Measurements from ENCODE around the gene KDM4B. TPM values are rescaled to one million over a fixed set of nuclear protein-coding genes. Genes with fewer than 3 reads are reported as not detected.

KDM4B gene
- total RNA-seq, 6 experiments from 2014 or later: 17.0 to 27.2 (median 20.3) TPM

GRCh38 chr19:5057860-5058259 lies 88.9 kb downstream of the KDM4B start:
- peaks cover 5% of the 10 kb centered on the region; the same call in 1 of the 2 replicates for H3K27me3 Mint-ChIP-seq (ENCODE audit: insufficient read depth)
- no peak overlapping the region; the same call in 1 of the 2 replicates for H3K27ac Mint-ChIP-seq
- no peak for TF ChIP-seq CTCF (IDR thresholded peaks at IDR 0.05)
- no peaks in the 10 kb centered on the region for H3K4me1 Mint-ChIP-seq (ENCODE audit: low read depth)
- peaks cover 7% of the 10 kb centered on the region for H3K9me3 Mint-ChIP-seq
- no peak for DNase-seq
- H3K4me3 Mint-ChIP-seq: no peak overlapping the region
- peaks cover 25% of the 10 kb centered on the region for H3K36me3 Mint-ChIP-seq (ENCODE audit: low read depth)

GRCh38 chr19:5058521-5059212 lies 89.8 kb downstream of the KDM4B start:
- no peak for DNase-seq
- H3K36me3 Mint-ChIP-seq (ENCODE audit: low read depth): peaks cover 30% of the 10 kb centered on the region

DNA sequence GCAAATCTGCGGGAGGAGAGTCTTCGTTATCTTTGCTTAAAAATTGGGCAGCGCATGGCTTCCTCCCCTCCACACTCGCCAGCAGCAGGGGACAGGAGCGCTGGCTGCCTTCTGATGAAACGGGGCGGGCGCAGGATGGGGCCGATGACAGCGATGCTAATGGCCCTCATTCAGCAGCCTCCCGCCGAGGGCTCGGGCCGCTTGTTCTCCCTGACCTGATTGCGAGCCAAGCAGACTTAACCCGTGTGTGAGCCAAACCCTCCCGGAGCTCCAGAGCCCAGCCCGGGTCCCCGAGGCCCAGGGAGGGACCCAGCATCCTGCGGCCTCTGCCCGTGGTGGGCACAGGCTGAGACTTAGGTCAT lies 90.3 kb downstream of the KDM4B start:
- no peak for DNase-seq

More at GRCh38 chr19:5058521-5059212, 89.8 kb downstream of the KDM4B start:
- no peaks in the 10 kb centered on the region for H3K4me1 Mint-ChIP-seq (ENCODE audit: low read depth)
- no peak for TF ChIP-seq CTCF (IDR thresholded peaks at IDR 0.05)
- H3K4me3 Mint-ChIP-seq: no peak overlapping the region
- H3K27ac Mint-ChIP-seq: no peak overlapping the region
- peaks cover 12% of the 10 kb centered on the region for H3K9me3 Mint-ChIP-seq
- H3K27me3 Mint-ChIP-seq (ENCODE audit: insufficient read depth): peaks cover 5% of the 10 kb centered on the region; the same call in 1 of the 2 replicates

GRCh38 chr19:5059793-5060192 lies 90.9 kb downstream of the KDM4B start:
- H3K36me3 Mint-ChIP-seq (ENCODE audit: low read depth): peaks cover 30% of the 10 kb centered on the region
- no peaks in the 10 kb centered on the region for H3K4me1 Mint-ChIP-seq (ENCODE audit: low read depth)
- H3K4me3 Mint-ChIP-seq: no peak overlapping the region
- H3K27ac Mint-ChIP-seq: no peak overlapping the region
- DNase-seq: no peak
- no peak for TF ChIP-seq CTCF (IDR thresholded peaks at IDR 0.05)
- H3K9me3 Mint-ChIP-seq: peaks cover 12% of the 10 kb centered on the region
- peaks cover 5% of the 10 kb centered on the region; the same call in 1 of the 2 replicates for H3K27me3 Mint-ChIP-seq (ENCODE audit: insufficient read depth)

More for the DNA sequence above, 90.3 kb downstream of the KDM4B start:
- Mint-ChIP-seq H3K4me1 (ENCODE audit: low read depth) (no peaks in the 10 kb centered on the region), H3K27me3 (ENCODE audit: insufficient read depth) (peaks cover 5% of the 10 kb centered on the region; the same call in 1 of the 2 replicates), H3K4me3 (no peak overlapping the region), H3K27ac (no peak overlapping the region), H3K9me3 (peaks cover 12% of the 10 kb centered on the region), H3K36me3 (ENCODE audit: low read depth) (peaks cover 30% of the 10 kb centered on the region)
- TF ChIP-seq CTCF (IDR thresholded peaks at IDR 0.05): no peak

DNA sequence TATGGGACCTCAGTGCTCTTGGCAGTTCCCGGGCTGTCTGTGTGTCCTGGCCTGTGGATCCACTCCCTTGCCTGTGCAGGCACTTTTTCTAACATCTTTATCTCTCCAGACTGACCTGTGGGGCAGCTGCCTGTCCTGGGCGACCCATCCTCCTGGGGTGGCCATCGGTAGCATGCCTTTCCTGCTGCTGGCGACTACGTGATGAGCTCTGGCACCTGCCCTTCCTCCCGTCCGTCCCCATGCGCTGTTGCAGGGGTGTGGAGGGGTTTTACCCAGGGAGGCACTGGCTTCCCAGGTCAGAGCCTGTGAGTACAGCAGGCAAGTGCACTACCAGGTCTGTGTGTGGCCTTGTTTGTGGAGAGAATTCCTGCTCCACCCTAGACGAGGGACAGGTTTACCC lies 93.3 kb downstream of the KDM4B start:
- Mint-ChIP-seq H3K4me3 (no peak overlapping the region), H3K27ac (no peak overlapping the region)

More for the DNA sequence above, 93.3 kb downstream of the KDM4B start:
- peaks cover 12% of the 10 kb centered on the region for H3K9me3 Mint-ChIP-seq
- DNase-seq: no peak
- peaks cover 28% of the 10 kb centered on the region for H3K36me3 Mint-ChIP-seq (ENCODE audit: low read depth)
- peaks cover 5% of the 10 kb centered on the region for H3K27me3 Mint-ChIP-seq (ENCODE audit: insufficient read depth)
- H3K4me1 Mint-ChIP-seq (ENCODE audit: low read depth): no peaks in the 10 kb centered on the region
- TF ChIP-seq CTCF (IDR thresholded peaks at IDR 0.05): no peak

Measured in HFFc6 (cell line).